Activated naive CD4-positive, alpha-beta T cell treated with anti-CD3 and anti-CD28 coated beads, Interleukin-2, amount 10 ng/mL, durations not matched to agents 7 days and 5 days (primary cell): ENCODE results near the gene ADI1.

Experiments used
- CTCF ChIA-PET: fragments of 350-600 bp; sonication (Branson Sonifier 250); formaldehyde crosslinking; loops from one replicate; lab custom pipeline; 2021; ENCODE audit warnings: antibody characterized with exemption; lab: Charles Lee
- DNase-seq: peaks from one replicate; pipeline ENCODE4 v3.0.0-alpha.2; 2020
- H3K27ac Mint-ChIP-seq: one replicate; pipeline ENCODE4 v1.8.0; 2021; ENCODE audit warnings: mild to moderate bottlenecking, moderate library complexity, mixed read lengths
- H3K27me3 Mint-ChIP-seq: one replicate; pipeline ENCODE4 v1.8.0; 2021; ENCODE audit warnings: mild to moderate bottlenecking, mixed read lengths
- H3K36me3 Mint-ChIP-seq: one replicate; pipeline ENCODE4 v1.8.0; 2021; ENCODE audit warnings: mixed read lengths
- H3K4me1 Mint-ChIP-seq: one replicate; pipeline ENCODE4 v1.8.0; 2021; ENCODE audit warnings: mixed read lengths
- H3K4me3 Mint-ChIP-seq: one replicate; pipeline ENCODE4 v1.8.0; 2021; ENCODE audit warnings: mild to moderate bottlenecking, moderate library complexity, mixed read lengths
- H3K9me3 Mint-ChIP-seq: one replicate; pipeline ENCODE4 v1.8.0; 2021; ENCODE audit warnings: mixed read lengths

ADI1 gene

GRCh38 chr2:3519255-3520205 is at the start of gene ADI1:
Gene ADI1 (minus strand): TSS chr2:3519531. CDS start chr2:3519487, 44 bp downstream.
- peak within 1 kb of the TSS; percentile 89 for H3K27ac Mint-ChIP-seq
- peaks cover 11% of the 10 kb centered on the region for H3K9me3 Mint-ChIP-seq
- CTCF ChIA-PET: interaction anchor here (0.8 kb wide), 1 partner anchor 132 kb away, joined by 3 read pairs; no protein-coding TSS in a partner anchor
- DNase-seq: peak; percentile 88
- peaks cover 32% of the 10 kb centered on the region for H3K4me1 Mint-ChIP-seq
- H3K4me3 Mint-ChIP-seq: peak within 1 kb of the TSS; percentile 89
- H3K27me3 Mint-ChIP-seq: peaks cover 6% of the 10 kb centered on the region
- peaks cover 23% of the 10 kb centered on the region for H3K36me3 Mint-ChIP-seq

GRCh38 chr2:3566806-3567205 is 47.5 kb upstream of the ADI1 start:
- CTCF ChIA-PET: no interaction called here
- no peak overlapping the region for H3K27ac Mint-ChIP-seq
- H3K4me1 Mint-ChIP-seq: peaks cover 7% of the 10 kb centered on the region
- H3K4me3 Mint-ChIP-seq: no peak overlapping the region
- no peaks in the 10 kb centered on the region for H3K9me3 Mint-ChIP-seq
- peaks cover 2% of the 10 kb centered on the region for H3K36me3 Mint-ChIP-seq
- H3K27me3 Mint-ChIP-seq: no peaks in the 10 kb centered on the region
- DNase-seq: no peak

GRCh38 chr2:3565117-3565516 is 45.8 kb upstream of the ADI1 start:
- Mint-ChIP-seq H3K4me3 (no peak overlapping the region), H3K4me1 (peaks cover 18% of the 10 kb centered on the region), H3K27ac (no peak overlapping the region), H3K36me3 (peaks cover 7% of the 10 kb centered on the region), H3K27me3 (no peaks in the 10 kb centered on the region), H3K9me3 (no peaks in the 10 kb centered on the region)
- DNase-seq: no peak
- CTCF ChIA-PET: no interaction called here

GRCh38 chr2:3563521-3563976 is 44.2 kb upstream of the ADI1 start:
- no peak overlapping the region for H3K27ac Mint-ChIP-seq
- H3K4me1 Mint-ChIP-seq: peaks cover 31% of the 10 kb centered on the region
- no peak for DNase-seq
- no peak overlapping the region for H3K4me3 Mint-ChIP-seq
- H3K27me3 Mint-ChIP-seq: no peaks in the 10 kb centered on the region
- no peaks in the 10 kb centered on the region for H3K9me3 Mint-ChIP-seq
- H3K36me3 Mint-ChIP-seq: peaks cover 10% of the 10 kb centered on the region
- CTCF ChIA-PET: no interaction called here

- peak within 1 kb of the TSS; percentile 84 for H3K4me3 Mint-ChIP-seq
- H3K27ac Mint-ChIP-seq: peak within 1 kb of the TSS; percentile 96
- peaks cover 35% of the 10 kb centered on the region for H3K36me3 Mint-ChIP-seq
- DNase-seq: peak; percentile 98
- CTCF ChIA-PET: interaction anchor here (1.1 to 1.5 kb wide), 2 partner anchors 17 to 93 kb away, joined by 3 read pairs; no protein-coding TSS in a partner anchor
- H3K27me3 Mint-ChIP-seq: no peaks in the 10 kb centered on the region
- H3K4me1 Mint-ChIP-seq: peaks cover 57% of the 10 kb centered on the region
- H3K9me3 Mint-ChIP-seq: no peaks in the 10 kb centered on the region
Observed at GRCh38 chr2:3558205-3559014, 39.1 kb upstream of the ADI1 start, which contains the start of gene RNASEH1. Gene RNASEH1 (minus strand): TSS chr2:3558333. CDS start chr2:3558260, 73 bp downstream.

GRCh38 chr2:3557639-3558204 is 38.4 kb upstream of the ADI1 start:
- Mint-ChIP-seq H3K4me1 (peaks cover 56% of the 10 kb centered on the region), H3K27ac (peak overlapping the region; percentile 96), H3K4me3 (peak overlapping the region; percentile 84), H3K27me3 (no peaks in the 10 kb centered on the region), H3K9me3 (no peaks in the 10 kb centered on the region), H3K36me3 (peaks cover 35% of the 10 kb centered on the region)
- CTCF ChIA-PET: interaction anchor here (1.1 to 1.5 kb wide), 2 partner anchors 18 to 94 kb away, joined by 3 read pairs; no protein-coding TSS in a partner anchor
- DNase-seq: no peak

- Mint-ChIP-seq H3K36me3 (peaks cover 46% of the 10 kb centered on the region), H3K4me3 (no peak overlapping the region), H3K4me1 (peaks cover 33% of the 10 kb centered on the region), H3K27me3 (no peaks in the 10 kb centered on the region), H3K9me3 (no peaks in the 10 kb centered on the region), H3K27ac (no peak overlapping the region)
- CTCF ChIA-PET: interaction anchor here (0.9 kb wide), 1 partner anchor 8 kb away, joined by 3 read pairs; no protein-coding TSS in a partner anchor
- no peak for DNase-seq
Observed at GRCh38 chr2:3553946-3554345, 34.6 kb upstream of the ADI1 start.

GRCh38 chr2:3547915-3548314 is 28.6 kb upstream of the ADI1 start:
- CTCF ChIA-PET: no interaction called here
- Mint-ChIP-seq H3K4me3 (no peak overlapping the region), H3K36me3 (peaks cover 57% of the 10 kb centered on the region)

GRCh38 chr2:3545788-3546478 is 26.6 kb upstream of the ADI1 start:
- H3K9me3 Mint-ChIP-seq: no peaks in the 10 kb centered on the region
- no peak for DNase-seq
- H3K27me3 Mint-ChIP-seq: no peaks in the 10 kb centered on the region
- CTCF ChIA-PET: interaction anchor here (1.1 kb wide), 1 partner anchor 8 kb away, joined by 3 read pairs; no protein-coding TSS in a partner anchor
- no peaks in the 10 kb centered on the region for H3K4me1 Mint-ChIP-seq
- no peak overlapping the region for H3K27ac Mint-ChIP-seq
- H3K36me3 Mint-ChIP-seq: peaks cover 66% of the 10 kb centered on the region
- H3K4me3 Mint-ChIP-seq: no peak overlapping the region

More at GRCh38 chr2:3547915-3548314, 28.6 kb upstream of the ADI1 start:
- peaks cover 2% of the 10 kb centered on the region for H3K4me1 Mint-ChIP-seq
- H3K27me3 Mint-ChIP-seq: no peaks in the 10 kb centered on the region
- no peaks in the 10 kb centered on the region for H3K9me3 Mint-ChIP-seq
- H3K27ac Mint-ChIP-seq: no peak overlapping the region
- no peak for DNase-seq

- Mint-ChIP-seq H3K36me3 (peaks cover 47% of the 10 kb centered on the region), H3K4me3 (no peak overlapping the region), H3K4me1 (no peaks in the 10 kb centered on the region), H3K27ac (no peak overlapping the region), H3K27me3 (no peaks in the 10 kb centered on the region), H3K9me3 (no peaks in the 10 kb centered on the region)
- CTCF ChIA-PET: no interaction called here
- no peak for DNase-seq
Observed at GRCh38 chr2:3543023-3543683, 23.8 kb upstream of the ADI1 start.

GRCh38 chr2:3542107-3542506 is 22.8 kb upstream of the ADI1 start:
- CTCF ChIA-PET: no interaction called here
- DNase-seq: no peak
- Mint-ChIP-seq H3K27me3 (no peaks in the 10 kb centered on the region), H3K9me3 (no peaks in the 10 kb centered on the region), H3K36me3 (peaks cover 41% of the 10 kb centered on the region), H3K4me1 (no peaks in the 10 kb centered on the region), H3K4me3 (no peak overlapping the region), H3K27ac (no peak overlapping the region)

GRCh38 chr2:3539836-3540235 is 20.5 kb upstream of the ADI1 start:
- no peaks in the 10 kb centered on the region for H3K9me3 Mint-ChIP-seq
- no peak for DNase-seq
- peaks cover 5% of the 10 kb centered on the region for H3K4me1 Mint-ChIP-seq
- no peak overlapping the region for H3K4me3 Mint-ChIP-seq
- H3K27ac Mint-ChIP-seq: no peak overlapping the region
- peaks cover 28% of the 10 kb centered on the region for H3K36me3 Mint-ChIP-seq
- H3K27me3 Mint-ChIP-seq: no peaks in the 10 kb centered on the region
- CTCF ChIA-PET: no interaction called here
